Karpas-422 (cell line): ENCODE measurements around the gene LYZL1. TPM values are rescaled to one million over a fixed set of nuclear protein-coding genes. Genes with fewer than 3 reads are reported as not detected.
"Not testable (repeated sequence)": the region's sequence is repeated elsewhere in the genome, so short reads cannot be mapped to it uniquely, and the experiment has no call there.

Source experiments
- DNase-seq: peaks from one replicate; pipeline ENCODE4 v3.0.0-alpha.2; 2015
- H2AFZ ChIP-seq: fragments of 200-600 bp; sonication (generic); 2 replicates; pipeline ENCODE4 v1.6.1; 2014; ENCODE audit warnings: antibody characterized with exemption, low read length, mixed read lengths
- H3K27ac ChIP-seq: fragments of 200-600 bp; sonication (generic); 2 replicates; pipeline ENCODE4 v1.5.1; 2014; ENCODE audit warnings: mild to moderate bottlenecking, low read length, moderate library complexity
- H3K27me3 ChIP-seq: fragments of 200-600 bp; sonication (generic); 2 replicates; pipeline ENCODE4 v1.6.1; 2014; ENCODE audit warnings: low read length, mixed read lengths
- H3K36me3 ChIP-seq: fragments of 200-600 bp; sonication (generic); 2 replicates; pipeline ENCODE4 v1.6.1; 2014; ENCODE audit warnings: low read length, mixed read lengths; ENCODE audit not compliant: insufficient read depth
- H3K4me1 ChIP-seq: fragments of 200-600 bp; sonication (generic); 2 replicates; pipeline ENCODE4 v1.6.1; 2014; ENCODE audit warnings: mild to moderate bottlenecking, low read length, mixed read lengths
- H3K4me2 ChIP-seq: fragments of 200-600 bp; sonication (generic); 2 replicates; pipeline ENCODE4 v1.6.1; 2014; ENCODE audit warnings: low read length, low read depth, mild to moderate bottlenecking; ENCODE audit not compliant: poor library complexity, severe bottlenecking
- H3K4me3 ChIP-seq: fragments of 200-600 bp; sonication (generic); 2 replicates; pipeline ENCODE4 v1.5.1; 2014; ENCODE audit warnings: mild to moderate bottlenecking, antibody characterized with exemption, low read length, mixed read lengths
- H3K79me2 ChIP-seq: fragments of 200-600 bp; sonication (generic); 2 replicates; pipeline ENCODE4 v1.6.1; 2014; ENCODE audit warnings: mild to moderate bottlenecking, low read length, mixed read lengths
- H3K9ac ChIP-seq: fragments of 200-600 bp; sonication (generic); 2 replicates; pipeline ENCODE4 v1.6.0; 2014; ENCODE audit warnings: low read length
- H3K9me2 ChIP-seq: fragments of 200-600 bp; sonication (generic), shearing (Covaris generic); replicated peaks from 2 replicates; pipeline ENCODE4 v1.6.0; 2014; ENCODE audit warnings: mild to moderate bottlenecking, low read length, moderate library complexity; ENCODE audit not compliant: insufficient read depth
- H3K9me3 ChIP-seq: fragments of 300-700, 200-600 bp; sonication (generic); 2 replicates; pipeline ENCODE4 v1.6.1; 2014; ENCODE audit warnings: low read length, mixed read lengths
- H4K20me1 ChIP-seq: fragments of 200-600 bp; sonication (generic); 2 replicates; pipeline ENCODE4 v1.6.1; 2014; ENCODE audit warnings: mild to moderate bottlenecking, antibody characterized with exemption, low read length, low read depth; ENCODE audit not compliant: insufficient read depth
- total RNA-seq: library from RNA; depleted of rRNA; stranded (reverse); fragments of >200 nt; shearing (Covaris generic); gene quantifications from 2 replicates; pipeline ENCODE4 v1.2.3, GENCODE V29; 2014; ENCODE audit warnings: low replicate concordance

The LYZL1 gene
- total RNA-seq, 1 experiment from 2014 or later = not detected

- H3K9me2 ChIP-seq = no peaks in the 10 kb centered on the region
- H2AFZ ChIP-seq = no peak overlapping the region
- H3K9ac ChIP-seq = no peak overlapping the region
- H3K27me3 ChIP-seq = no peaks in the 10 kb centered on the region
- H3K36me3 ChIP-seq = no peaks in the 10 kb centered on the region
- no peak overlapping the region for H3K27ac ChIP-seq
- no peaks in the 10 kb centered on the region for H4K20me1 ChIP-seq
- H3K4me2 ChIP-seq = no peak overlapping the region
- no peaks in the 10 kb centered on the region for H3K4me1 ChIP-seq
- H3K4me3 ChIP-seq = no peak overlapping the region
- no peaks in the 10 kb centered on the region for H3K79me2 ChIP-seq
- no peak for DNase-seq
- no peaks in the 10 kb centered on the region for H3K9me3 ChIP-seq
Observed at GRCh38 chr10:29316308-29317026, 27.6 kb downstream of the LYZL1 start.

- no peak overlapping the region for H3K9ac ChIP-seq
- no peaks in the 10 kb centered on the region for H3K4me1 ChIP-seq
- DNase-seq = no peak
- H3K9me2 ChIP-seq = no peaks in the 10 kb centered on the region
- H3K27me3 ChIP-seq = no peaks in the 10 kb centered on the region
- no peak overlapping the region for H3K4me2 ChIP-seq
- no peaks in the 10 kb centered on the region for H3K9me3 ChIP-seq
- H3K4me3 ChIP-seq = no peak overlapping the region
- H2AFZ ChIP-seq = no peak overlapping the region
- H3K79me2 ChIP-seq = no peaks in the 10 kb centered on the region
- H3K36me3 ChIP-seq = no peaks in the 10 kb centered on the region
- no peak overlapping the region for H3K27ac ChIP-seq
- no peaks in the 10 kb centered on the region for H4K20me1 ChIP-seq
Observed at GRCh38 chr10:29317027-29317420, 28.2 kb downstream of the LYZL1 start.

- no peaks in the 10 kb centered on the region for H4K20me1 ChIP-seq
- H3K9ac ChIP-seq = no peak overlapping the region
- no peak for DNase-seq
- no peak overlapping the region for H2AFZ ChIP-seq
- no peaks in the 10 kb centered on the region for H3K79me2 ChIP-seq
- no peaks in the 10 kb centered on the region for H3K9me3 ChIP-seq
- H3K4me3 ChIP-seq = no peak overlapping the region
- H3K4me2 ChIP-seq = no peak overlapping the region
- H3K27me3 ChIP-seq = no peaks in the 10 kb centered on the region
- H3K27ac ChIP-seq = no peak overlapping the region
- H3K9me2 ChIP-seq = no peaks in the 10 kb centered on the region
- no peaks in the 10 kb centered on the region for H3K36me3 ChIP-seq
- no peaks in the 10 kb centered on the region for H3K4me1 ChIP-seq
Observed at GRCh38 chr10:29317423-29318021, 28.7 kb downstream of the LYZL1 start.

GRCh38 chr10:29318141-29319071 lies 29.5 kb downstream of the LYZL1 start:
- H3K27me3 ChIP-seq, H4K20me1 ChIP-seq, H3K4me3 ChIP-seq, DNase-seq, H3K36me3 ChIP-seq, H3K79me2 ChIP-seq, H3K9ac ChIP-seq, H3K27ac ChIP-seq, H3K4me2 ChIP-seq, H3K9me3 ChIP-seq, H3K9me2 ChIP-seq, H2AFZ ChIP-seq, H3K4me1 ChIP-seq: not testable (repeated sequence)

- no peaks in the 10 kb centered on the region for H3K4me1 ChIP-seq
- H3K4me2 ChIP-seq = no peak overlapping the region
Observed at GRCh38 chr10:29319205-29319781, 30.4 kb downstream of the LYZL1 start.

GRCh38 chr10:29320680-29321121 lies 31.8 kb downstream of the LYZL1 start:
- H3K4me2 ChIP-seq, H3K9ac ChIP-seq, H4K20me1 ChIP-seq, H2AFZ ChIP-seq, H3K27ac ChIP-seq, H3K36me3 ChIP-seq, H3K9me3 ChIP-seq, H3K4me1 ChIP-seq, H3K27me3 ChIP-seq, H3K79me2 ChIP-seq, H3K4me3 ChIP-seq, DNase-seq, H3K9me2 ChIP-seq: not testable (repeated sequence)

More at GRCh38 chr10:29319205-29319781, 30.4 kb downstream of the LYZL1 start:
- Histone ChIP-seq H3K36me3 (no peaks in the 10 kb centered on the region), H2AFZ (no peak overlapping the region), H4K20me1 (no peaks in the 10 kb centered on the region), H3K4me3 (no peak overlapping the region), H3K9me2 (no peaks in the 10 kb centered on the region), H3K9ac (no peak overlapping the region), H3K27ac (no peak overlapping the region), H3K9me3 (no peaks in the 10 kb centered on the region), H3K79me2 (no peaks in the 10 kb centered on the region), H3K27me3 (no peaks in the 10 kb centered on the region)
- DNase-seq = no peak

GRCh38 chr10:29321656-29322055 lies 32.8 kb downstream of the LYZL1 start:
- Histone ChIP-seq H3K27me3 (no peaks in the 10 kb centered on the region), H3K4me1 (no peaks in the 10 kb centered on the region), H3K27ac (no peak overlapping the region), H3K4me3 (no peak overlapping the region), H3K79me2 (no peaks in the 10 kb centered on the region), H4K20me1 (no peaks in the 10 kb centered on the region), H3K9me3 (no peaks in the 10 kb centered on the region), H3K9ac (no peak overlapping the region), H3K4me2 (no peak overlapping the region), H3K36me3 (no peaks in the 10 kb centered on the region), H2AFZ (no peak overlapping the region), H3K9me2 (no peaks in the 10 kb centered on the region)
- no peak for DNase-seq

- Histone ChIP-seq H3K36me3 (no peaks in the 10 kb centered on the region), H3K9me2 (no peaks in the 10 kb centered on the region), H3K79me2 (no peaks in the 10 kb centered on the region), H3K4me3 (no peak overlapping the region), H3K4me2 (no peak overlapping the region), H2AFZ (no peak overlapping the region), H3K27ac (no peak overlapping the region), H3K4me1 (no peaks in the 10 kb centered on the region), H3K9me3 (no peaks in the 10 kb centered on the region), H3K27me3 (no peaks in the 10 kb centered on the region), H4K20me1 (no peaks in the 10 kb centered on the region), H3K9ac (no peak overlapping the region)
- DNase-seq = no peak
Observed at GRCh38 chr10:29322918-29323317, 34.0 kb downstream of the LYZL1 start.
